HUES64 (cell line): Measurements from ENCODE around the gene RPRD2.

Source experiments
- H3K27ac ChIP-seq: 2 replicates; pipeline ENCODE4 v1.7.0; 2013; ENCODE audit warnings: low read depth, low read length, inconsistent platforms
- H3K27me3 ChIP-seq: 2 replicates; pipeline ENCODE4 v1.6.1; 2013; ENCODE audit warnings: mild to moderate bottlenecking, low read length; ENCODE audit not compliant: insufficient read depth
- H3K36me3 ChIP-seq: 2 replicates; pipeline ENCODE4 v1.6.1; 2013; ENCODE audit warnings: mild to moderate bottlenecking, low read length; ENCODE audit not compliant: insufficient read depth
- H3K4me1 ChIP-seq: 2 replicates; pipeline ENCODE4 v1.6.1; 2013; ENCODE audit warnings: mild to moderate bottlenecking, low read length, moderate library complexity; ENCODE audit not compliant: insufficient read depth
- H3K4me3 ChIP-seq: 2 replicates; pipeline ENCODE4 v1.5.1; 2013; ENCODE audit warnings: mild to moderate bottlenecking, low read length, moderate library complexity
- H3K9ac ChIP-seq: 2 replicates; pipeline ENCODE4 v1.6.1; 2013; ENCODE audit warnings: mild to moderate bottlenecking, low read depth, low read length
- H3K9me3 ChIP-seq: 2 replicates; pipeline ENCODE4 v1.6.1; 2013; ENCODE audit warnings: low read depth, low read length; ENCODE audit not compliant: insufficient read depth
- WGBS: fragments of 150-250, 120-280 bp; methylation state at CpG from one replicate; pipeline ENCODE4 v1.1.7; 2013; ENCODE audit warnings: missing lambda C conversion rate; 5-methylcytosine and 5-hydroxymethylcytosine counted together

Gene RPRD2

DNA sequence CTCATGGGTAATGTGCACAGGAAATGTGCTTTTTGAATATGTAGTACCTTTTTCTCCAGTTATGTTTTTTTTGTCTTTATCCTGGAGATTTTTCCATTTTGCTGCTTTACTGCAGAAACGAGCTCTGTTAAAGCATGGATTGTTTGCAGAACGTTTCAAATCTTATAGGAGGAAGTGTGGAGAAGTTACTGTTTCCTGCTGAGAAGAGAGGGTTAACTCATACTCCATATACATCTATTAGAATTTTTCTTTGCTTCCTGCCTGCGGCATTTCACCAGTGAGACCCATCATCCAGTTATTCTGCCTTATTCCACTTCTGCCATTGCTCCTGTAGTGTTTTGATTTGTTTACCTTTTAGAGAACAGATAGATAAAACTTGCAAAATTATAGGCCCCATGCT lies 2.0 kb downstream of the RPRD2 start:
- H3K9ac ChIP-seq = peak overlapping the region; percentile 93
- peak overlapping the region; percentile 98; the same call in 1 of the 2 replicates for H3K27ac ChIP-seq
- WGBS = 0% methylated on average over 3 of the region's 3 CpGs

GRCh38 chr1:150366416-150367296 lies 2.7 kb downstream of the RPRD2 start:
- H3K27ac ChIP-seq = no peak overlapping the region
- H3K9me3 ChIP-seq = no peaks in the 10 kb centered on the region
- H3K27me3 ChIP-seq = no peaks in the 10 kb centered on the region
- peak overlapping the region; percentile 98 for H3K4me3 ChIP-seq
- H3K9ac ChIP-seq = peak overlapping the region; percentile 93
- H3K36me3 ChIP-seq = no peaks in the 10 kb centered on the region
- peaks cover 15% of the 10 kb centered on the region; the same call in 1 of the 2 replicates for H3K4me1 ChIP-seq
- 37% methylated on average over 11 of the region's 12 CpGs for WGBS

More for the DNA sequence above, 2.0 kb downstream of the RPRD2 start:
- Histone ChIP-seq H3K4me3 (peak overlapping the region; percentile 98), H3K27me3 (no peaks in the 10 kb centered on the region), H3K36me3 (no peaks in the 10 kb centered on the region), H3K9me3 (no peaks in the 10 kb centered on the region), H3K4me1 (peaks cover 15% of the 10 kb centered on the region; the same call in 1 of the 2 replicates)

DNA sequence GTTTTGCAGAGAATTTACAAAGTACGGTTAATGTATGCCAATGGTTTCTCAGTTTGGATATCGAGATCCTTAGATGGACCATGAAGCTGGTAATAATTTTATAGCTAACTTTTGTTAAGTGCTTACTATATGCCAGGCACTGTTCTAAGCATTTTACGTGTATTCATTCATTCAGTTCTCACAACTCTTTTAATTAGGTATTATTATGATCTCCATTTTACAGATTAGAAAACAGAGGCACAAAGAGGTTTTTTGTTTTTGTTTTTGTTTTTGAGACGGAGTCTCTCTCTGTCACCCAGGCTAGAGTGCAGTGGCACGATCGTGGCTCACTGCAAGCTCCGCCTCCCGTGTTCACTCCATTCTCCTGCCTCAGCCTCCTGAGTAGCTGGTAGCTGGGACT lies 7.2 kb downstream of the RPRD2 start:
- Histone ChIP-seq H3K36me3 (no peaks in the 10 kb centered on the region), H3K9me3 (no peaks in the 10 kb centered on the region), H3K4me3 (no peak overlapping the region), H3K27me3 (no peaks in the 10 kb centered on the region), H3K9ac (no peak overlapping the region), H3K27ac (no peak overlapping the region), H3K4me1 (peaks cover 23% of the 10 kb centered on the region)
- 92% methylated on average over 7 of the region's 8 CpGs for WGBS

- peaks cover 15% of the 10 kb centered on the region for H3K4me1 ChIP-seq
- no peaks in the 10 kb centered on the region for H3K36me3 ChIP-seq
- 95% methylated on average over 1 of the region's 1 CpG for WGBS
- no peaks in the 10 kb centered on the region for H3K9me3 ChIP-seq
- H3K27ac ChIP-seq = no peak overlapping the region
- H3K27me3 ChIP-seq = no peaks in the 10 kb centered on the region
- no peak overlapping the region for H3K9ac ChIP-seq
- H3K4me3 ChIP-seq = no peak overlapping the region
Observed at GRCh38 chr1:150372580-150372979, 8.6 kb downstream of the RPRD2 start.

DNA sequence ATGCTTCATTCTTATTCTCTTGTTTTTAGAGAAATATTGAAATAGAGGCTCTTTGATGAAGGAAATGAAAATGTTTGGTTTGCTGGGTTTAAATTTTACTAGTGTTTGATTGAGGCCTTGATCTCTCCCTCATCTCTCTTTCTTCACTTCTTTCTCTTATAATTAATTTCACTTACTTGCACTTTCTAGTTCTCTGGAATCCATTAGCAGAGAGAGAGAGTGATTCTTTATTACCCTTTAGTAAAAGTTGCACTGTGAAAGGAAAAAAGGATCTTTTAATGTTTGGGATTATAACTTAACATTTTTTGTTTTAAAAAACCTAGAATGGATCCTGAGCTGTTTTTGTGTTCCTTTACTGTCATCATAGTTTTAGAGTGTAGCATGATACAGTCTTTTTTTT lies 12.2 kb downstream of the RPRD2 start:
- no peaks in the 10 kb centered on the region for H3K27me3 ChIP-seq
- H3K9ac ChIP-seq = no peak overlapping the region
- H3K9me3 ChIP-seq = no peaks in the 10 kb centered on the region
- H3K27ac ChIP-seq = no peak overlapping the region
- H3K4me3 ChIP-seq = no peak overlapping the region
- H3K36me3 ChIP-seq = no peaks in the 10 kb centered on the region
- H3K4me1 ChIP-seq = peaks cover 15% of the 10 kb centered on the region

GRCh38 chr1:150383631-150384324 lies 19.8 kb downstream of the RPRD2 start:
- no peaks in the 10 kb centered on the region for H3K9me3 ChIP-seq
- WGBS = 85% methylated on average over 3 of the region's 3 CpGs
- H3K27ac ChIP-seq = no peak overlapping the region
- H3K9ac ChIP-seq = no peak overlapping the region
- H3K4me3 ChIP-seq = no peak overlapping the region
- H3K27me3 ChIP-seq = no peaks in the 10 kb centered on the region
- no peaks in the 10 kb centered on the region for H3K4me1 ChIP-seq
- H3K36me3 ChIP-seq = no peaks in the 10 kb centered on the region

DNA sequence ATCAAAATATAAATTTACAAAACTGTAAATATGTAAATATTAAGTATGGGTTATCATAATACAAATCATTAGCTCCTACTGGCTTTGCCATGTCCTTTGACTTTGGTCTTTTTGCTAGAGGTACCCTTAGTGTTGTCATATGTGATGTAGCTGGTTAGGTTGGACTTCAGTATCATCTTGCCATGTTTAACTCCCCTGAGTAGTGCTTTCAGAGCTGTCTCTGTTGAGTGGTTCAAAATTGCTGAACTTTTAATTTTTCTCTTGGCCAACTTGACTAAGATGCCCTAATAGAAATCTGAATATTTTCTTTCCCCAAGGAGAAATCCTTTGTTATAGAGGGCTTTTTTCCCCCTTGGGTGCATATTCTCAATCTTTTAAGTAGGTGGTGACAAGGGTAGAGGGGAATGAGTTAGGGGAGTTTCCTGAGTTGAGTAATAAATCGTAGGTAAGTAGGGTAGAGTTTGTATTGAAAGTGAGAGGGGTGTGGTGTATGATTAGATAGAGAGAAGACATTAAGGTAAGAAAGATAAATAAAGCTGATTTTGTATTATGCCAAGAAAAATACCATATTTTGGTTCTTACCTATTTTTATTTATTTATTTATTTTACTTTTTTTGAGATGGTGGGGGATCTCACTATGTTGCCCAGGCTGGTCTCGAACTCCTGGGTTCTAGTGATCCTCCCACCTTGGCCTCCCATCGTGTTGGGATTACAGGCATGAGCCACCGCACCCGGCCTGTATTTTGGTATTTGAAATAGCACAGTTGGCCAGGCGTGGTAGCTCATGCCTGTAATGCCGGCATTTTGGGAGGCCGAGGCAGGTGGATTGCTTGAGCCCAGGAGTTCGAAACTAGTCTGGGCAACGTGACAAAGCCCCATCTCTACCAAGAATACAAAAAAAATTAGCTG lies 21.8 kb downstream of the RPRD2 start:
- 88% methylated on average over 10 of the region's 10 CpGs for WGBS
- Histone ChIP-seq H3K9me3 (no peaks in the 10 kb centered on the region), H3K9ac (no peak overlapping the region), H3K4me3 (no peak overlapping the region), H3K4me1 (no peaks in the 10 kb centered on the region; the same call in 1 of the 2 replicates), H3K27ac (no peak overlapping the region), H3K36me3 (no peaks in the 10 kb centered on the region), H3K27me3 (no peaks in the 10 kb centered on the region)

DNA sequence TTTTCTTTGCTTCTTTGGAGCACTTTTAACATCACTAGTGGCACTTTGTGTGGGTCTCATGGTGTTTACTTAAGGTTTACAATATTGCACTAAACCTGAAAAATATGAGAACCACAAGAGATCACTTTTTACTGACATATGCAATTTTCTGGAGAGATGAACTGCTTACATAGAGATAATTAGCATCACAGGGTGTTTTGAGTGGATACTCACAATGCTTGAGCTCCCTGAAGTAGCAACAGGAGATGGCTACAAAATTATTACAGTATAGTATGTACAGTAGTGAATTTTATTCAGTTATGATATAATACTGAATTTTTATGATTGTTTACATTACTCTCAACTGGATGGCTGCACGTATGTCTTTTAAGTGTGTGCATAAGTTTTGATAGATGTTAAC lies 22.6 kb downstream of the RPRD2 start:
- Histone ChIP-seq H3K9ac (no peak overlapping the region), H3K27ac (no peak overlapping the region), H3K36me3 (no peaks in the 10 kb centered on the region), H3K27me3 (no peaks in the 10 kb centered on the region), H3K9me3 (no peaks in the 10 kb centered on the region), H3K4me3 (no peak overlapping the region), H3K4me1 (no peaks in the 10 kb centered on the region; the same call in 1 of the 2 replicates)
- 29% methylated on average over 1 of the region's 1 CpG for WGBS

- no peaks in the 10 kb centered on the region for H3K36me3 ChIP-seq
- no peak overlapping the region for H3K4me3 ChIP-seq
- no peak overlapping the region for H3K27ac ChIP-seq
- no peaks in the 10 kb centered on the region for H3K27me3 ChIP-seq
- H3K9me3 ChIP-seq = no peaks in the 10 kb centered on the region
- H3K9ac ChIP-seq = no peak overlapping the region
- no peaks in the 10 kb centered on the region; the same call in 1 of the 2 replicates for H3K4me1 ChIP-seq
Observed at GRCh38 chr1:150387200-150387599, 23.3 kb downstream of the RPRD2 start.

DNA sequence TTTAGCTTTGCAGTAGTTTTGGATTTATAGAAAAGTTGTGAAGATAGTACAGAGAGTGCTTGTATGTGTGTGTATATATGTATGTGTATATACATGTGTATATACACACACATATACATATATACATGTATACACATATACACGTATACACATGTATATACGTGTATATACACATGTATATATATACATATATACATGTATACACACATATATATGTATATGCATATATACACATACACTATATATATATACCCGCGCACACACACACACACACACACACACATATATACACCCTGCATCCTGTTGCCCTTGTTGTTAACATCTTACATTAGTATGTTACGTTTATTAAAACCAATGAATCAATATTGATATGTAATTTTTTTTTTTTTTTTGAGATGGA lies 24.3 kb downstream of the RPRD2 start:
- Histone ChIP-seq H3K27me3 (no peaks in the 10 kb centered on the region), H3K4me3 (no peak overlapping the region), H3K27ac (no peak overlapping the region), H3K4me1 (no peaks in the 10 kb centered on the region; the same call in 1 of the 2 replicates), H3K9me3 (no peaks in the 10 kb centered on the region), H3K9ac (no peak overlapping the region), H3K36me3 (no peaks in the 10 kb centered on the region)
- no CpG with 5 or more reads among the region's 5 CpGs for WGBS
